H9 (cell line): ENCODE data around the gene CBLIF. TPM values are rescaled to one million over a fixed set of nuclear protein-coding genes. Genes with fewer than 3 reads are reported as not detected.

ENCODE experiments used
- DNase-seq: peaks from one replicate; pipeline ENCODE4 v3.0.0-alpha.2; 2017
- H2AFZ ChIP-seq: one replicate; pipeline ENCODE4 v1.6.1; 2013; ENCODE audit warnings: mild to moderate bottlenecking, low read length, control low read depth, moderate library complexity
- H2AK5ac ChIP-seq: 2 replicates; pipeline ENCODE4 v1.6.1; 2013; ENCODE audit warnings: low read length, control low read depth, mixed read lengths; ENCODE audit not compliant: insufficient read length
- H2BK120ac ChIP-seq: one replicate; pipeline ENCODE4 v1.6.1; 2013; ENCODE audit warnings: low read depth, mild to moderate bottlenecking, low read length, control low read depth, inconsistent platforms; ENCODE audit not compliant: poor library complexity, severe bottlenecking
- H2BK12ac ChIP-seq: 2 replicates; pipeline ENCODE4 v1.6.1; 2013; ENCODE audit warnings: low read length, control low read depth, mixed read lengths, low read depth; ENCODE audit not compliant: insufficient read length
- H2BK15ac ChIP-seq: 2 replicates; pipeline ENCODE4 v1.6.1; 2013; ENCODE audit warnings: low read depth, low read length, control low read depth
- H2BK20ac ChIP-seq: one replicate; pipeline ENCODE4 v1.6.1; 2013; ENCODE audit warnings: low read depth, mild to moderate bottlenecking, low read length, control low read depth, inconsistent platforms; ENCODE audit not compliant: poor library complexity, severe bottlenecking
- H2BK5ac ChIP-seq: 2 replicates; pipeline ENCODE4 v1.6.1; 2013; ENCODE audit warnings: low read length, control low read depth, mixed read lengths; ENCODE audit not compliant: insufficient read length
- H3K14ac ChIP-seq: 2 replicates; pipeline ENCODE4 v1.6.1; 2013; ENCODE audit warnings: low read length, control low read depth; ENCODE audit not compliant: insufficient read depth
- H3K18ac ChIP-seq: 2 replicates; pipeline ENCODE4 v1.6.1; 2013; ENCODE audit warnings: low read depth, mild to moderate bottlenecking, mixed read lengths, low read length, control low read depth; ENCODE audit not compliant: insufficient read length
- H3K23ac ChIP-seq: 2 replicates; pipeline ENCODE4 v1.6.1; 2013; ENCODE audit warnings: low read length, control low read depth, mixed read lengths, low read depth; ENCODE audit not compliant: insufficient read length
- H3K23me2 ChIP-seq: 2 replicates; pipeline ENCODE4 v1.6.1; 2013; ENCODE audit warnings: low read depth, mild to moderate bottlenecking, mixed read lengths, low read length, control low read depth; ENCODE audit not compliant: insufficient read length, poor library complexity, severe bottlenecking
- H3K27ac ChIP-seq: 2 replicates; pipeline ENCODE4 v1.5.1; 2013; ENCODE audit warnings: low read length, control low read depth, mixed read lengths, low read depth; ENCODE audit not compliant: insufficient read length
- H3K27me3 ChIP-seq: 2 replicates; pipeline ENCODE4 v1.6.1; 2013; ENCODE audit warnings: low read length, control low read depth, inconsistent platforms; ENCODE audit not compliant: insufficient read depth
- H3K4ac ChIP-seq: 2 replicates; pipeline ENCODE4 v1.6.1; 2013; ENCODE audit warnings: low read depth, mild to moderate bottlenecking, control low read depth, inconsistent platforms, low read length, moderate library complexity
- H3K4me1 ChIP-seq: 2 replicates; pipeline ENCODE4 v1.6.1; 2013; ENCODE audit warnings: low read length, control low read depth, inconsistent platforms; ENCODE audit not compliant: insufficient read depth
- H3K4me2 ChIP-seq: 2 replicates; pipeline ENCODE4 v1.6.1; 2013; ENCODE audit warnings: low read length, control low read depth, mixed read lengths; ENCODE audit not compliant: insufficient read length, insufficient read depth
- H3K56ac ChIP-seq: 2 replicates; pipeline ENCODE4 v1.6.1; 2013; ENCODE audit warnings: low read depth, mild to moderate bottlenecking, mixed read lengths, low read length, control low read depth; ENCODE audit not compliant: insufficient read length
- H3K79me1 ChIP-seq: 2 replicates; pipeline ENCODE4 v1.6.1; 2013; ENCODE audit warnings: low read depth, mild to moderate bottlenecking, moderate library complexity, low read length, control low read depth, inconsistent platforms; ENCODE audit not compliant: insufficient read depth, poor library complexity, severe bottlenecking
- H3K79me2 ChIP-seq: 2 replicates; pipeline ENCODE4 v1.6.1; 2013; ENCODE audit warnings: low read length, control low read depth, inconsistent platforms; ENCODE audit not compliant: insufficient read depth
- H3K9ac ChIP-seq: 2 replicates; pipeline ENCODE4 v1.6.1; 2013; ENCODE audit warnings: low read length, control low read depth, mixed read lengths; ENCODE audit not compliant: insufficient read length; ENCODE audit errors: extremely low read depth
- H3K9me3 ChIP-seq: one replicate; pipeline ENCODE4 v1.6.1; 2013; ENCODE audit warnings: low read depth, low read length, inconsistent platforms; ENCODE audit not compliant: control insufficient read depth
- H3T11ph ChIP-seq: one replicate; pipeline ENCODE4 v1.6.1; 2013; ENCODE audit warnings: mild to moderate bottlenecking, low read length, control low read depth, inconsistent platforms
- H4K20me1 ChIP-seq: one replicate; pipeline ENCODE4 v1.6.1; 2013; ENCODE audit not compliant: control insufficient read depth, insufficient read length, insufficient read depth
- H4K5ac ChIP-seq: 2 replicates; pipeline ENCODE4 v1.6.1; 2013; ENCODE audit warnings: low read depth, mild to moderate bottlenecking, mixed read lengths, low read length, control low read depth; ENCODE audit not compliant: insufficient read length
- H4K8ac ChIP-seq: replicated peaks from 2 replicates; pipeline ENCODE4 v1.6.1; 2013; ENCODE audit warnings: low read length, control low read depth, mixed read lengths, low read depth; ENCODE audit not compliant: insufficient read length
- H4K91ac ChIP-seq: 2 replicates; pipeline ENCODE4 v1.6.1; 2013; ENCODE audit warnings: low read depth, mild to moderate bottlenecking, moderate library complexity, mixed read lengths, low read length, control low read depth; ENCODE audit not compliant: insufficient read length
- H3K27ac Mint-ChIP-seq, 3 experiments: 2 replicates in 2 of 3; 3 replicates in 1 of 3; pipeline ENCODE4 v1.8.0; 2020 to 2021; ENCODE audit warnings: mixed read lengths in 3 of 3, mild to moderate bottlenecking in 1 of 3, moderate library complexity in 1 of 3
- H3K27me3 Mint-ChIP-seq: 2 replicates; pipeline ENCODE4 v1.8.0; 2021; ENCODE audit warnings: low read depth, mild to moderate bottlenecking, moderate library complexity, mixed read lengths
- H3K36me3 Mint-ChIP-seq, 3 experiments: 2 replicates in 2 of 3; 3 replicates in 1 of 3; pipeline ENCODE4 v1.8.0; 2020 to 2021; ENCODE audit warnings: low read depth in 3 of 3, mixed read lengths in 3 of 3; ENCODE audit not compliant: insufficient read depth in 1 of 3
- H3K4me1 Mint-ChIP-seq, 2 experiments: 2 replicates each; pipeline ENCODE4 v1.8.0; 2020; ENCODE audit warnings: mixed read lengths in 2 of 2
- H3K4me3 Mint-ChIP-seq, 2 experiments: 2 replicates in 1 of 2; 3 replicates in 1 of 2; pipeline ENCODE4 v1.8.0; 2020 to 2021; ENCODE audit warnings: mild to moderate bottlenecking in 2 of 2, mixed read lengths in 2 of 2, moderate library complexity in 1 of 2
- H3K9me3 Mint-ChIP-seq, 2 experiments: 2 replicates in 1 of 2; 3 replicates in 1 of 2; pipeline ENCODE4 v1.8.0; 2020; ENCODE audit warnings: mild to moderate bottlenecking in 2 of 2, mixed read lengths in 2 of 2, moderate library complexity in 1 of 2
- CTCF ChIP-seq: fragments of 200-600 bp; sonication (generic); conservative IDR thresholded peaks from 3 replicates; pipeline ENCODE4 v1.8.0; 2021; ENCODE audit warnings: antibody characterized with exemption, mild to moderate bottlenecking
- total RNA-seq: library from RNA; stranded (reverse); gene quantifications from 2 replicates; pipeline ENCODE4 v1.2.1, GENCODE V29; 2021

CBLIF gene
- total RNA-seq, 1 experiment from 2014 or later = not detected

GRCh38 chr11:59872076-59872475 lies 26.8 kb upstream of the CBLIF start:
- Histone ChIP-seq H3K14ac (no peak overlapping the region), H3K79me1 (no peaks in the 10 kb centered on the region), H3K23ac (no peak overlapping the region), H3K9me3 (no peaks in the 10 kb centered on the region), H3K18ac (no peak overlapping the region), H3K27ac (no peak overlapping the region), H4K5ac (no peak overlapping the region), H2AK5ac (no peak overlapping the region), H3K4ac (no peak overlapping the region), H2BK5ac (no peak overlapping the region), H2AFZ (no peak overlapping the region), H4K8ac (no peak overlapping the region), H3K4me2 (no peak overlapping the region), H2BK20ac (no peak overlapping the region), H3K4me1 (no peaks in the 10 kb centered on the region), H3K56ac (no peak overlapping the region), H3K27me3 (no peaks in the 10 kb centered on the region), H3T11ph (no peak overlapping the region), H3K23me2 (no peaks in the 10 kb centered on the region), H3K79me2 (no peaks in the 10 kb centered on the region), H2BK12ac (no peak overlapping the region), H2BK15ac (no peak overlapping the region), H3K9ac (no peak overlapping the region), H4K91ac (no peak overlapping the region), H4K20me1 (no peaks in the 10 kb centered on the region), H2BK120ac (no peak overlapping the region)
- Mint-ChIP-seq H3K27ac (no peak overlapping the region), H3K36me3 (peaks cover 0 to 10% (median 6%) of the 10 kb centered on the region in 3 experiments; a peak in 3 of 7 replicates), H3K4me3 (no peak overlapping the region), H3K4me1 (peaks cover 4 to 5% of the 10 kb centered on the region in 2 experiments), H3K27me3 (no peaks in the 10 kb centered on the region; the same call in 1 of the 2 replicates), H3K9me3 (peaks cover 8 to 9% of the 10 kb centered on the region in 2 experiments; a peak in 4 of 5 replicates)
- no peak for DNase-seq
- TF ChIP-seq CTCF = no peak
